GM12864 (cell line): ENCODE measurements around the gene CDHR2.
"Not testable (repeated sequence)": the region's sequence is repeated elsewhere in the genome, so short reads cannot be mapped to it uniquely, and the experiment has no call there.

Source experiments
- DNase-seq: peaks from one replicate; pipeline ENCODE4 v3.0.0-alpha.2; 2011; ENCODE audit warnings: low read depth
- H3K4me3 ChIP-seq: 2 replicates; pipeline ENCODE4 v1.5.1; 2011; ENCODE audit warnings: mild to moderate bottlenecking, low read depth, low read length, control low read depth
- CTCF ChIP-seq: IDR thresholded peaks from 2 replicates; pipeline ENCODE4 v1.5.1; 2011; ENCODE audit warnings: low read depth, mild to moderate bottlenecking, moderate library complexity, low read length, control low read depth, inconsistent platforms; ENCODE audit errors: missing control alignments

The CDHR2 gene

GRCh38 chr5:176547802-176548201 lies 1.3 kb upstream of the CDHR2 start:
- H3K4me3 ChIP-seq, result no peak overlapping the region
- no peak for DNase-seq
- TF ChIP-seq CTCF, result no peak

- no peak for DNase-seq
- no peak for TF ChIP-seq CTCF
- H3K4me3 ChIP-seq, result no peak overlapping the region
These were observed 729 bp downstream of the CDHR2 start for GRCh38 chr5:176549871-176550270.

GRCh38 chr5:176550275-176550831 lies 1.2 kb downstream of the CDHR2 start:
- no peak overlapping the region for H3K4me3 ChIP-seq
- DNase-seq, result no peak
- no peak for TF ChIP-seq CTCF

- H3K4me3 ChIP-seq, DNase-seq: not testable (repeated sequence)
These were observed 1.8 kb downstream of the CDHR2 start for GRCh38 chr5:176550937-176551336.

- DNase-seq, result no peak
- no peak overlapping the region for H3K4me3 ChIP-seq
- TF ChIP-seq CTCF, result no peak
These were observed 3.3 kb downstream of the CDHR2 start for GRCh38 chr5:176552332-176552869.

- no peak overlapping the region for H3K4me3 ChIP-seq
- no peak for TF ChIP-seq CTCF
These were observed 4.3 kb downstream of the CDHR2 start for GRCh38 chr5:176553260-176554085.

GRCh38 chr5:176557846-176558245 lies 8.7 kb downstream of the CDHR2 start:
- TF ChIP-seq CTCF, result no peak
- no peak for DNase-seq
- H3K4me3 ChIP-seq, result no peak overlapping the region

More at GRCh38 chr5:176553260-176554085, 4.3 kb downstream of the CDHR2 start:
- DNase-seq, result no peak
